ENCODE measurements around the gene SLC25A5.
"Not testable (repeated sequence)": the region's sequence is repeated elsewhere in the genome, so short reads cannot be mapped to it uniquely, and the experiment has no call there.

Gene SLC25A5

GRCh38 chrX:119477812-119478232, 9.6 kb downstream of the SLC25A5 start:
- DNase-seq (ENCODE audit: low read depth in 2 of 2), result no peak

- DNase-seq (ENCODE audit: low read depth in 2 of 2), result no peak
These were observed 10.3 kb downstream of the SLC25A5 start for GRCh38 chrX:119478504-119478903.

GRCh38 chrX:119479845-119480244, 11.6 kb downstream of the SLC25A5 start:
- DNase-seq (ENCODE audit: low read depth in 2 of 2), result no peak

GRCh38 chrX:119481323-119481801, 13.1 kb downstream of the SLC25A5 start:
- DNase-seq (ENCODE audit: low read depth in 2 of 2), result no peak

GRCh38 chrX:119482041-119482440, 13.8 kb downstream of the SLC25A5 start:
- no peak for DNase-seq (ENCODE audit: low read depth in 2 of 2)

GRCh38 chrX:119482481-119483480, 14.5 kb downstream of the SLC25A5 start:
- DNase-seq (ENCODE audit: low read depth in 2 of 2), result peak; percentile 40 to 56

GRCh38 chrX:119486745-119487144, 18.5 kb downstream of the SLC25A5 start:
- no peak for DNase-seq (ENCODE audit: low read depth in 2 of 2)

- DNase-seq (ENCODE audit: low read depth in 2 of 2), result not testable (repeated sequence)
These were observed 19.5 kb downstream of the SLC25A5 start for GRCh38 chrX:119487766-119488165.

- no peak for DNase-seq (ENCODE audit: low read depth in 2 of 2)
These were observed 20.5 kb downstream of the SLC25A5 start for GRCh38 chrX:119488749-119489148.

- no peak for DNase-seq (ENCODE audit: low read depth in 2 of 2)
These were observed 21.2 kb downstream of the SLC25A5 start for GRCh38 chrX:119489212-119490074.

- DNase-seq (ENCODE audit: low read depth in 2 of 2), result no peak
These were observed 24.2 kb downstream of the SLC25A5 start for GRCh38 chrX:119492463-119492862.

GRCh38 chrX:119493851-119494495, 25.7 kb downstream of the SLC25A5 start:
- not testable (repeated sequence) for DNase-seq (ENCODE audit: low read depth in 2 of 2)

GRCh38 chrX:119495734-119496726, 27.8 kb downstream of the SLC25A5 start:
- DNase-seq (ENCODE audit: low read depth in 2 of 2), result no peak

GRCh38 chrX:119497185-119497584, 28.9 kb downstream of the SLC25A5 start:
- no peak for DNase-seq (ENCODE audit: low read depth in 2 of 2)

GRCh38 chrX:119500061-119500800, 32.0 kb downstream of the SLC25A5 start:
- no peak for DNase-seq (ENCODE audit: low read depth in 2 of 2)

- no peak for DNase-seq (ENCODE audit: low read depth in 2 of 2)
These were observed 33.4 kb downstream of the SLC25A5 start for GRCh38 chrX:119501511-119502148.

GRCh38 chrX:119502727-119503483, 34.7 kb downstream of the SLC25A5 start:
- no peak for DNase-seq (ENCODE audit: low read depth in 2 of 2)

GRCh38 chrX:119503484-119503861, 35.2 kb downstream of the SLC25A5 start:
- no peak for DNase-seq (ENCODE audit: low read depth in 2 of 2)
